Epidermal melanocyte (primary cell): ENCODE data around the gene CNDP1.
A peak's percentile ranks its signal among the peaks of the same experiment; 100 is the strongest.
"Not testable (repeated sequence)": the region's sequence is repeated elsewhere in the genome, so short reads cannot be mapped to it uniquely, and the experiment has no call there.

Experiments
- DNase-seq: peaks from one replicate; pipeline ENCODE4 v3.0.0; 2011; ENCODE audit warnings: low spot score; ENCODE audit not compliant: insufficient read length

Gene CNDP1, protein sequence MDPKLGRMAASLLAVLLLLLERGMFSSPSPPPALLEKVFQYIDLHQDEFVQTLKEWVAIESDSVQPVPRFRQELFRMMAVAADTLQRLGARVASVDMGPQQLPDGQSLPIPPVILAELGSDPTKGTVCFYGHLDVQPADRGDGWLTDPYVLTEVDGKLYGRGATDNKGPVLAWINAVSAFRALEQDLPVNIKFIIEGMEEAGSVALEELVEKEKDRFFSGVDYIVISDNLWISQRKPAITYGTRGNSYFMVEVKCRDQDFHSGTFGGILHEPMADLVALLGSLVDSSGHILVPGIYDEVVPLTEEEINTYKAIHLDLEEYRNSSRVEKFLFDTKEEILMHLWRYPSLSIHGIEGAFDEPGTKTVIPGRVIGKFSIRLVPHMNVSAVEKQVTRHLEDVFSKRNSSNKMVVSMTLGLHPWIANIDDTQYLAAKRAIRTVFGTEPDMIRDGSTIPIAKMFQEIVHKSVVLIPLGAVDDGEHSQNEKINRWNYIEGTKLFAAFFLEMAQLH

DNA sequence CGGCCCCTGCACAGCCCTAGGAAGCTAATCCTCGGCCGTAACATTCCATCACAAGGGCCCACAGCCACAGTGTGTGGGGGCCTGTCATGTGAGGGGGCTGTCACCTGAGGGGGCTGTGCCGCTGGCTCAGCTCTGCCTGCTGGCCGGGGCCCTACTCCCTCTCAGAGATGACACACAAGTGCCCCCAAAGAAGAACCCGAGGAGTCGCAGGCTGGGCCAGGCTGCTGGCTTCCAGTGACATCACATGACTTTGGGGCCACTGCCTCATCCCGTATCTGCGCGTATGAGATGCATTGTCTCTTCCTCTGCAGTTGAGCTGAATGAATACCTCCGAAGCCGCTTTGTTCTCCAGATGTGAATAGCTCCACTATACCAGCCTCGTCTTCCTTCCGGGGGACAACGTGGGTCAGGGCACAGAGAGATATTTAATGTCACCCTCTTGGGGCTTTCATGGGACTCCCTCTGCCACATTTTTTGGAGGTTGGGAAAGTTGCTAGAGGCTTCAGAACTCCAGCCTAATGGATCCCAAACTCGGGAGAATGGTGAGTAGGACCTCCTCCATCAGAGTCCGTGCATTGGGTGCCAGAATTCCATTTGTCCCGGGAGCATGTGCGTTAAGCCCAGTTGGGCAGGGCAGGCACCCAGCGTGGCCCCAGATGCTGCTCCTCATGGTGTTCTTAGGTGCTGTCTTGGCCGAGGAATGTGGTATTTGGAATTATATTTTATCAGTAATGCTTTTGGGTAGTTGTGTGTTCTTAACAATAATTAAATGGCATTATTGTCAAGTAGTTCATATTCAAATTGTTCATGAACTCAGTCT, at the start of gene CNDP1:
CNDP1 (plus strand) TSS at position 351 of the 820 bp plus-strand sequence; CDS start at position 519, 168 bp downstream.
- no peak for DNase-seq

DNA sequence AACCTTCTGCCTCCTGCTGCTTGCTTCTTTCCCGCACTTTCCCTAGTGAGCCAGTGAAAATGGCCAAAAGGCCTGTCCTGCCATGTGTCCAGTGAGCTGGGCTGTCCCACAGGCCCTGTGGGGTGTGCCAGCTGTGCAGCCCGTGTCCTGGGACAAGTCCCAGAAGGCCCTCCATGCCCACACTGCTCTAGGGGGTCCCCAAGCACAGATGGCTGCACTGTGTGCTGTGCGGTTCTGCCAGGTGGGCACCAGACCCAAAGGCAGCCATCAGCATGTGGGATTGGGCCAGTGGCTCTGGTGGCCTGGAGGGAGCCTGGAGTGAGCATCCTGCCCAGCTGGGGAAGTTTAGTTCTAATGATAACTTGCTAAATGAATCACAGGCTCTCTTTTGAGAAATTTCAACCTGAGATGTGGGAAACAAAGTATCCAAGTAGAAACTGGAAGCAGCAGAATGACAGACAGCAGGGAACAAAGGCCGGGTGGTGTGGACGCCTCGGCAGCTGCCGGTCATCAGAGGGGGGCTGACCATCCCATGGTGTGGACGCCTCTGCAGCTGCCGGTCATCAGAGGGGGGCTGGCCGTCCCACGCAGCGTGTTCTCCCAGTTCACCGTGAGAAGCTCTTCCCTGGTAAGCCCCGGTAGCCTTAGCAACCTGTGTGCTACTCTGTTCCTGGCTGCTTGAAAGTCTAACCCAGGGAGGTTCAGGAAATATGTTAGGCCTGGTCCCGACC, 48.0 kb upstream of the CNDP1 start:
- no peak for DNase-seq

DNA sequence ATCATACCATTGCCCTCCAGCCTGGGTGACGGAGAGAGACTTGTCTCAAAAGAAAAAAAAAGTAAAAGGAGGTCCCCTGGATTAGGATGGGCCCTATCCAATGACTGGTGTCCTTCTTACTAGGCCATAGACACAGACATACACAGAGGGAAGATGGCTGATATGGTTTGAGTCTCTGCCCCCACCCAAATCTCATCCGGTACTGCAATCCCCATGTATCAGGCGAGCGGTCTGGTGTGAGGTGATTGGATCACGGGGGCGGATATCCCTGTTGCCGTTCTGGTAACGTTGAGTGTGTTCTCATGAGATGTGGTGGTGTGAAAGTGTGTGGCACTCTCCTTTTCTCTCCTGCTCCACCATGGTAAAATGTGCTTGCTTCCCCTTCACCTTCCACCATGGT, 45.9 kb upstream of the CNDP1 start:
- DNase-seq, result no peak

DNA sequence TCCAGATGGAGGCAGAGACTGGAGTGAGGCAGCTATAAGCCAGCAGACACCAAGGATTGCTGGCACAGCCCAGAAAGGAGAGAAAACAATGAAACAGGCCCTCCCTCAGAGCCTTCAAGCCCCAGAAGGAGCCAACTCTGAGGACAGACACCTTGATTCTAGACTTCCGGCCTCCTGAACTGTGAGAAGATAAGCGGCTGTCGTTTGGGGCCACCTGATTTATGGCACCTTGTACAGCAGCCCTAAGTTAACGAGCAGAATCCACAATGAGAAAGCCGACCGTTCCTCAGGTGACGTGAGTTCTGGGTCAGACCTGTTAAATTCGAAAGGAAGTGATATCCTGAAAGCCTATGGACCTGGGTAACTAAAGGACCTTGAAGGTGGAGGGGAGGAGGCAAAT, 45.4 kb upstream of the CNDP1 start:
- no peak for DNase-seq

DNA sequence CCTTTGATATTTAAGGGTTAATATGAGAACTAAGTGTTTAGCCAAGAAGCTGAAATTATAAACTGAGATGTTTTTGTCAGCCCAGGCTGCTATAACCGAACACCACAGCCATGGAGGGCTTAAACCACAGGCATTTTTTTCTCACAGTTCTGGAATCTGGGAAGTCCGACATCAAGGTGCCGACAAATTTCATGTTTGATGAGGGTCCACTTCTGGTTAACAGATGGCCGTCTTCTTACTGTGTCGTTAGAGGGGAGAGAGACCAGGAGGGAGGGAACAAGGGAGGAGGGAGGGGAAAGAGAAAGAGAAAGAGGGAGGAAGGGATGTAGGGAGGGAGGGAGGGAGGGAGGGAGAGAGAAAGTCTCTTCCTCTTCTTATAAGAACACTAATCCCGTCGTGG, 44.6 kb upstream of the CNDP1 start:
- DNase-seq, result no peak

DNA sequence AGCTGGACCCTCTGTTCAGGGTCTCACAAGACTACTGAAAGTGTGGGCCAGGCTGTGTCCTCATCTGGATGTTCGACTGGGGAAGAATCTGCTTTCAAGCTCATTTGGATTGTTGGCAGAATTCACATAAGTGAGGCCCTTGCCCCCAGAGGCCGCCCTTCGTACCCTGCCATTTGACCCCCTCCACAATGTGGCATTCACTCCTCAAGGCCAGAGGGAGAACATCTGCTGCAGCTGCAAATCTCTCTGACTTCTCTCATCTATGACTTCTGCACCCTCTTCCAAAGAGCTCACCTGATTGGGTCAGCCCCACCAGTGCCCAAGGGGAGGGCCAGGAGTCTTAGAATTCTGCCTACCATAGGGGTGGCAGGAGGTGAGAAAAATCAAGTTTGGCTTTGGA, 42.0 kb upstream of the CNDP1 start:
- DNase-seq, result no peak

DNA sequence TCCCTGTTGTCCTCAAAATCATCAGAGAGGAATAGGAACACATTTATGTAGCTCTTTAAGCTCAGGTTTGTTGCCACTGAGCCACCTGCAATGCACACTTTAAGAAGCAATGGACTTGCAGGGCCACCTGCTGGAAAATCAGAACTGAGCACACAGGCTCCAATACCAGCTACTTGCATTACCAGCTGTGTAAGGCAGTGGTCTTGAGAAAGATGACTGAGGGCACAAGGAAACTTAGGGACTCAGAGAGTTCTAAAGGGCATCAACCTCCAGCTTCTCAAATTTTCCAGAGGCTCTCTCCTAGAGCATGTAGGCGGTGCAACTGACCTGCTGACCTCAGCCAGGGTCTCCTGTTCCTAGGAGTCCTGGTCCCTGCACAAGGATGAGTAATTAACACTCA, 40.6 kb upstream of the CNDP1 start:
- no peak for DNase-seq

DNA sequence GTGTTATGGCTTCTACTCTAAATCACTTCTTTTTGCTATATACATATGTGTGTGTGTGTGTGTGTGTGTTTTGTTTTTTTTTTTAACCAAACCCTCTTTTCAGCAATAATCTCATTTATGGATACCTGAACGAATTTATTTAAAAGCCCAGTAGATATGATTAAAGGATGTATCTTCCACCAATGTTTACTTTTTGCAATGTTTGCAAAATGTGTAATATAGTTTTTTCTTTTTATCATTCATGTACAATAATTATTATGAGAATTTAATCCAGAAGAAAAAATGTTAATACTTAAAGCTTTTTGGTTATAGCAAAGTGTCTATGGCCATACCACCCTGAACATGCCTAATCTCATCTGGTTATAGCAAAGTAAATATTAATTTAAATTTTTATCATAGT, 39.8 kb upstream of the CNDP1 start:
- no peak for DNase-seq

DNA sequence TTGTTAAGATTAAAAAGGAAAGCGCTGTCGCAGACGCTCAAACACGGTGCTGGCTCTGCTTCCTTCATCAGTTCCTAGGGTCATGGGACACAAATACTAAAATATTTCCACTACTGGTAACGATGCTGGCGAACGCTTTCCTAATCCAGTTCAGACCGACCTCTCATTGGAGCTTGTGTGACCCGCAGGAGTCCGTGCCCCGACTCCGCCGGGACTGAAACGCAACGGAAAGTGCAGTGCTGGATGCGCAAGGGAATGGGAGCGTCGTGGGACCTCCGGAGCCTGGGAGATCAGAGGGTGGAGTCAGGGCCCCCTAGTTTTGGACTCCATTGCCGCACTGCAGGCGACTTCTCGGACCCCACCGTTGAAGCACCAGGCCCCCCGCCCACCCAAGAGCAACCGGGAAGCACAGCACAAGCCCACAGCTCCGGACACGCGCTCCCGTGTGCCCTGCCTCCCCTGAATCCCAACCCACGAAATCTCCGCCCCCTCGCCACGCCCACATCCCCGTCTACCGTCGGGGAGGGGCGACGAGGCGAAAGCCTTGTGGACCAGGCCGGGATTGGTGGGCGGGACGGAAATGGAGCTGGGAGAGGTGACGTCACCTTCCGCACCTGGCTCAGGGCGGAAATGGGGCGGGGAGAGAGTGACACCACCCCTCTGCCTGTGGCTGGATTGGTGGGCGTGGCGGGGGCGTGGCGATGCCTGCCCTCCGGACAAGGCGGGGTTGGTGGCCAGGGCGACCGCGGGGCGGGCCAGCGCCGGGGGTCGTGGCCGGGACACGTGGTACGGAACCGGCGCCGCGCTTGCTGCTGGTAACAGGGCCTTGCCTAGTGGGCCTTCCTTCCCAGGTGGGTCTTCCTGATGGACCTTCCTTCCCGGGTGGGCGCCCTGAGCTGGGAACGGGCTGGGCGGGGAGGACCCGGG, 38.5 kb upstream of the CNDP1 start, which contains the start of gene CNDP2:
CNDP2 (plus strand) TSS at position 783 of the 927 bp plus-strand sequence. CDS start 3,611 bp downstream, outside the sequence.
- DNase-seq, result peak; percentile 98

DNA sequence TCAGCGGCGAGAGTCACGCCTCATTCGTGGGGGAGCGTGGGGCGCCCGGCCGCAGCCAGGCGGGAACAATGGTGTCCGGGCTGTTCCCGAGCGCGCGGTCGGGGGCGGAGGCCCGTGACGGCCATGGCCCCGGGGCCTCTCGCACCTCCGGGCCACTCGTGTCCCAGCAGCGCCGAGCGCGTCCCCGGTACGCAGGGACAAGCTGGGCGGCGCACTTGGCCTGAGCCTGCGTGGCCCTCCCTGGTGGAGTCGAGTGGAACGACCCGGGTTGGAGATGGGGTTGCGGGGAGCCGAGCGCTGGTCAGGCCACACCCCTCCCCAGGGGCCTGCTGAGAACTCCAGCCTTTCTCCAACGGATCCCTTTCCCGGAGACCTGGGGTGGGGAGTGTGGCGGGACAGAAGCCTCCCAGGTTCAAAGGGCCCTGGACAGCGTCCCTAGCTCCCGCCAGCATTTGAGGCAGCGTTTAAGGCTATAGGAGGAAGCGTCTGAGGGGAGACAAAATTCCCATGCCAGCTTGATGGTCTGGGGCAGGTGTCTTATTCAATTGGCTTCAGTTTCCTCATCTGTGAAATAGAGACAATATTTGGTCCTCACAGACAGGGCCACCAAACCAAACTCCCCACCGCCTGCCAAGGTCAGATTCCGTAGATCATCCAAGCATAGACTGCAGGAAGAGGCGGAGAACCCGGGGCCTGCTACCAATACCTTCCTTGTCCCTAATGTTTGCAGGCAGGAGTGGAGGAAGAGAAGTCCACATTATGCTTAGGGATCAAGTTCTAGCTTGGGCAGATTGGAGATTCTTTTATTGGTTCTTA, 37.6 kb upstream of the CNDP1 start:
- DNase-seq, result no peak

DNA sequence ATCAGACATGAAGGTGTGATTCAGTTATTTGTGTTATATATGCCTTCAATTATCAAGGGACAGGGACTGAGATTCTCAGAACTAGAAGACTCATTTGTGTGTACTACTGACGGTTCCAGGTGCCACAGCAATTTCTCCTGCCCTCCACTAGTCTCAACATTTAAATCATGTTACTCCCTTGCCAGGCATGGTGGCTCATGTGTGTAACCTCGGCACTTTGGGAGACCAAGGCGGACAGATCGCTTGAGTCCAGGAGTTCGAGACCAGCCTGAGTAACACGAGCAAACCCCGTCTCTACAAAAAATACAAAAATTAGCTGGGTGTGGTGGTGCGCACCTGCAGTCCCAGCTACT, 37.0 kb upstream of the CNDP1 start:
- DNase-seq, result no peak

DNA sequence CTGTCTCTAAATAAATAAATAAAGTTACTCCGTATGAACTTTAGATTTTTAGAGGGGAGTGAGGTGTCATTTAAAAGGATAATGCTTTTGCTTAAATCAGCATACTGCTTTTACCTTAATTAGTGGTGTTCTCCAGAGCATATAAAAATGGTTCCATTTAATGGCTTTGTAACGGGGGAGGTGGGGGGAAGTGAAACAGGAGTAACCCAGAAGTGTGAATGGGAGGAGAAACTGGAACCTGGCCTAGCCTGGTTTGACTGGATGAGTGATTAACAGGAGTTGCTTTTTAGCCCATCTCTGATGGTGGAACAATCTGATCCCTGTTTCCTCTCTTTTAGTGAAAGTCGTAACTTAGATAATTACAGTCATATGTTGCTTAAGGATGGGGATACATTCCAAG, 36.5 kb upstream of the CNDP1 start:
- DNase-seq, result no peak

DNA sequence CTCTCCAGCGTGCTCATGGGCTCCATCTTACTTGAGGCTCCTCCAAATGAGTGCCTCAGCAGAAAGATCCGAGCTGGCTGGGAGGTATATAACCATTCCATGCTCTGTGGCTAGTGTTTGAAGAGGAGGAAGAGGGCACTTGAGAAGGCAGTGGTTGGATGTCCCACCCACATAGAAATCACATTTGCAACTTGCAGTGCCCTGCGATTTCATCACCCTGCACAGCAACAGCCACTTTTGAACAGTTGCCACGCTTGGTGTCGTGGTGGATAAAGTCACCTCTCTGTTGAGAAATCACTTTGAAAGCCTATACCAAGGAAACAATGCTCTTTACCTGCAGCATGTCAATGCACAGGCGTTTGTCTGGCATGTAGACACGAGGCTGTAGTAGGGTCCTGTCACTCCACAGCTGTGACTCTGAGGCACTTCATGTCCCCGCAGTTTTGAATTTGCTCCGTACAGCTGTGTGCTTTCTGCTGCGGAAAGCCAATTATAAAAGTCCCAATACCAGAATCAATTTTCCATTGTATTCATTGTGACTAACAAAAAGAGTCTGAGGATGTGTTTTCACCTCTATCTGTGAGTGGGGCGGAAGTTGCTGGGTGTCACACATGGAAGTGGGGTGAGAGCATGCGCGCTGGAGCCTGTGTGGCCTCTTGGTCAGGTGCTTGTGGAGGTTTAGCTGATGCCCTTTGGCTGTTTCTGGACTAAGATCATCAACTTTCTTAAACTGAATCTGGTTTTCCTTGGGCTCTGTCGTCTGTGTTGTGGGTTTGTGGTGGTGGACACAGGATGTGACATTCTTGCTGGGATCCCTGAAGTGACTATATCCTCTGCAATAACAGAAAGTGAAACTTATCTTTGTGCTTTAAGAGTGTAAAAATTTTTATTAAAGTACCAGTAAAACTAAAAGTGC, 35.3 kb upstream of the CNDP1 start:
- DNase-seq, result no peak

DNA sequence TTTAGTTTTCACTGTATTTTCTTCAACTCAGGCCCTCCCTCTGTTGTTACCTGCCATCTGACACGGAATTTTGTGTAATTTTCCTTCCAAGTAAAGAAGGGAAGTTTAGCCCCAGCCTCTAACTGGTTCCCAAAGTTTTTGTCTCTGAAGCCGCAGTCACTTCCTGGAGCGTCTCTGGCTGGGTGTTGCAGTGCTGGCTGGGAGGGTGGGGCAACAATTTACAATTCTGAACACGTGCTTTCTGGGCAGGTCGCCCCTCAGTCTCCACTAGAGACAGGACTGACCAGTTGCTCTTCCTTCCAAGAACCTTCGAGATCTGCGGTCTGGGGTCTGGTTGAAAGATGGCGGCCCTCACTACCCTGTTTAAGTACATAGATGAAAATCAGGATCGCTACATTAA, 34.7 kb upstream of the CNDP1 start:
- no peak for DNase-seq

DNA sequence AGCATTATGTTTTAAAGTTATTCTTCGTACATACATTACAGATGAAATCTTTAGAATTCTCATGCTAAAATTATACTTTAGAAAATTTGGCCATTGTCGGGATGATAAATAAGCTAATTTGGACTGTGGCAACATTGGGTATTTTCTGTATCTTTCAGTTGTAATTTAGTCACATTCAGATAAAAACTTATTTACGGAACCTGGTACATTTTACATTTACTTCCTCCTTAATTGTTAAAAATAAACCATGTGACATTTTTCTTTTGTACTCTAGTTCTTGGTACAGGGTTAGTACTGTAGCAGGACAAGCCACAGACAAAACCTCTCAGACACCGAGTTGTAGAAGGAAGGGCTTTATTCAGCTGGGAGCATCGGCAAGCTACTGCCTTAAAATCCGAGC, 33.9 kb upstream of the CNDP1 start:
- no peak for DNase-seq

DNA sequence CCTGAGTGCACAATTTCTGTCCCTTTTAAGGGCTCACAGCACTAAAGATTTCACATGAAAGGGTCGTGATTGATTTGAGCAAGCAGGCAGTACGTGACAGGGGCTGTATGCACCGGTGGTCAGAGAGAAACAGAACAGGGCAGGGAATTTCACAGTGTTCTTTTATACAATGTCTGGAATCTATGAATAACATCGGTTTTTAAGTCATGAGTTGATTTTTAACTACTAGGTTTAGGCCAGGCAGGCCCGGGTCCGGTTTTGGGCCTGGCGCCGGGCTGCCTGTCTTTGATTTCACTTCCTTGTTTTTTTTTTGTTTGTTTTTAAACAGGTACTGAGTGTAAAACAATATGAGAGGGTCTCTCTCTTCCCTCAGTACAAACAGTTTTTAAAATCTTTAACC, 33.5 kb upstream of the CNDP1 start:
- DNase-seq, result not testable (repeated sequence)

DNA sequence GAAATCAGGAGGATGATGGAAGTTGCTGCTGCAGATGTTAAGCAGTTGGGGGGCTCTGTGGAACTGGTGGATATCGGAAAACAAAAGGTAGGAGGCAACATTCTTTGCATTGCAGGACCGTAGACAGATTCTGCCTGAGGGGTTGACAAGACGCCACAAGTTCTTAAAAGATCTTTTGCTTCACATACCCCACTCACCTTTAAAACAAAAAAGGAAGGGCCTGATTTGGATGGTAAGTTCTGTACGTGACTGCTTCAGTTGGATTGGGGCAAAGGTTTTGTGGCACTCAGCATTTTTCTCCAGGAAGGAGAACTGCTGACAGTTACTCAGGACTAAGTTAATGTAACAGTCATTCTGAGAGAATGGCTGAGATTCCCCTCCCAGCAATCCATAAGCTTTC, 32.9 kb upstream of the CNDP1 start:
- DNase-seq, result no peak

DNA sequence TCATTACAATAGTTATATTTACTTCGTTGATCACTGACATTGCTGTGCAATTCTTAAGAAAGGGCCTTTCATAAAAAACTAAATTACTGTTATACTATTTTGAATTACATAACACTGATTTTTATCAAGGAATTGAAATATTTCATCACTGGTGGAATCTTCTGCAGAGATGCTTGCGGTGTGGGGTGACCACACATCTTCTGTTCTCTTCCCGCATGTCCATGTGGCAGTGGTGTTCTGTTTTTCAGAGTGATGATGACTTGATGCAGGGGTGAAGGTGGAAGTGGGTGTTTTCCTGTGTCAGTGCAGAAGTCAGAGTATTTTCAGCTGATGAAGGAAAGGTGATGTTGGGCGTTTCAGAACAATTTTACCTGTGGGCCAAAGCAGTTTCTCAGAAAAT, 31.2 kb upstream of the CNDP1 start:
- no peak for DNase-seq

DNA sequence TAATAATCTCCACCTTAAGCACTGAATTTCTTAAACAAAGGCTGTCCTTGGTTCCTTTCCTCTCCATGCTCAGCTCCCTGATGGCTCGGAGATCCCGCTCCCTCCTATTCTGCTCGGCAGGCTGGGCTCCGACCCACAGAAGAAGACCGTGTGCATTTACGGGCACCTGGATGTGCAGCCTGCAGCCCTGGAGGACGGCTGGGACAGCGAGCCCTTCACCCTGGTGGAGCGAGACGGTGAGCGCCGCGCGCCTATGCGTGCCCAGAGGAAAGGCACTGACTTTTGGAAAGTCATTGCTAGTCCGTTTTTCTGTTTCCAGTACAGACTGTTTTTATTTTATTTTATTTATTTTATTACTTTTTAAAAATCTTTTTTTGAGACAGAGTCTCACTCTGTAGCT, 28.5 kb upstream of the CNDP1 start:
- DNase-seq, result no peak
